Heart left ventricle (tissue), 16 donors: ENCODE measurements around the gene LOXHD1. TPM values are rescaled to one million over a fixed set of nuclear protein-coding genes. Genes with fewer than 3 reads are reported as not detected.
A peak's percentile ranks its signal among the peaks of the same experiment; 100 is the strongest.

Experiments
- ATAC-seq, 4 donors: fragments of 200-7000 bp; cut with Tn5 transposase; one replicate each; pipeline ENCODE4 v1.9.1; 2020 to 2022; ENCODE audit warnings: moderate library complexity in 4 of 4, mild to moderate bottlenecking in 3 of 4, moderate number of reproducible peaks in 1 of 4
- DNase-seq, 5 donors: peaks; one replicate each; pipeline ENCODE4 v3.0.0-alpha.2; 2020
- H3K27ac ChIP-seq, 12 donors: fragments of 200-600 bp; sonication (generic) in 4 of 12; one replicate each; pipeline versions ENCODE4 v1.5.0 to v1.8.0; 2016 to 2022; ENCODE audit warnings: mild to moderate bottlenecking in 2 of 12
- H3K27me3 ChIP-seq, 9 donors: fragments of 200-600 bp; sonication (generic) in 2 of 9; one replicate each; pipeline versions ENCODE4 v1.5.1 to v1.8.0; 2016 to 2022; ENCODE audit warnings: mild to moderate bottlenecking in 3 of 9
- H3K36me3 ChIP-seq, 9 donors: fragments of 200-600 bp; sonication (generic) in 2 of 9; one replicate each; pipeline versions ENCODE4 v1.5.0 to v1.8.0; 2018 to 2022; ENCODE audit warnings: mild to moderate bottlenecking in 2 of 9
- H3K4me1 ChIP-seq, 12 donors: fragments of 200-600 bp; sonication (generic) in 4 of 12; one replicate each; pipeline versions ENCODE4 v1.5.0 to v1.8.0; 2016 to 2022; ENCODE audit warnings: mild to moderate bottlenecking in 3 of 12
- H3K4me3 ChIP-seq, 12 donors: fragments of 200-600 bp; sonication (generic) in 4 of 12; one replicate each; pipeline versions ENCODE4 v1.5.0 to v1.8.0; 2017 to 2022; ENCODE audit warnings: mild to moderate bottlenecking in 9 of 12, moderate library complexity in 4 of 12
- H3K9me3 ChIP-seq, 12 donors: fragments of 200-600 bp; sonication (generic) in 4 of 12; one replicate each; pipeline versions ENCODE4 v1.5.0 to v1.8.0; 2016 to 2022; ENCODE audit warnings: mild to moderate bottlenecking in 1 of 12
- POLR2A ChIP-seq, 2 donors: fragments of 450-650 bp; IDR thresholded peaks; one replicate each; pipeline ENCODE4 v1.6.1; 2017; ENCODE audit warnings: antibody characterized with exemption in 2 of 2, mild to moderate bottlenecking in 2 of 2, moderate library complexity in 2 of 2
- WGBS, 4 donors: extraction: QIAGEN DNeasy Blood & Tissue Kit in 2 of 4; methylation state at CpG; one replicate each; pipeline versions ENCODE4 v1.1.5 to v1.1.7; 2013 to 2018; 5-methylcytosine and 5-hydroxymethylcytosine counted together
- intact Hi-C, 10 donors: fragments of 100-400 bp; cut with DNase I; formaldehyde crosslinking; loops; one replicate each; pipeline versions ENCODE4 v1.11.1 to v1.14.2; 2022
- polyA plus RNA-seq, 2 donors: library from polyadenylated mRNA; stranded (reverse); fragments of 200-250 nt; gene quantifications; one replicate each; pipeline ENCODE4 v1.2.3, GENCODE V29; 2013
- total RNA-seq, 9 donors: library from RNA; depleted of rRNA in 2 of 9; stranded (reverse); fragments of >200 nt in 2 of 9; fragmentation: NEBNext Ultra II Directional in 3 of 9; extraction: Animal tissue kit (Norgen Biotek cat#: 25700) in 3 of 9; gene quantifications; one replicate each; pipeline versions ENCODE4 v1.1.0 to v1.2.4, GENCODE V29; 2016 to 2023
- TF ChIP-seq, protein P1 (sequence below), 12 donors: fragments of 200-600 bp; sonication (generic) in 4 of 12; IDR thresholded peaks; one replicate each; pipeline versions ENCODE4 v1.5.0 to v1.8.0; 2018 to 2022; ENCODE audit warnings: antibody characterized with exemption in 12 of 12, mild to moderate bottlenecking in 5 of 12
- donor health status: ischemic (EF 13 %, LVEDD 7.1; RV severe dilation, severe dysfunction).
- donor health status: healthy with polysubstance abuse.
- donor health status: DM: no; HTN: yes; CAD: no.
- donor health status: DM: no; HTN: no; CAD: no.
- donor health status: ischemic (EF 25% LVEDD 6.9; RV normal size, moderate dysfunction).
- donor health status: ischemic (EF 25% LVEDD 5.7; RV mildly dilated, moderate dysfunction).
- donor health status: healthy.
- donor health status: DM: yes; HTN: yes; CAD: no.
- donor health status: ischemic (EF 35%, LVEDD 5.7; RV mildly dilated, moderate dysfunction).
- donor health status: nonischemic (EF 11% LVEDD 7.7; RV severe dilation, severe dysfunction).
- donor health status: DM: yes; HTN: yes; CAD: no.
- donor health status: PGD.
- donor health status: ischemic (EF 29% LVEDD 5.4; RV normal size, mild dysfunction).
- donor health status: nonischemic (EF 23%, LVEDD 6.1; RV moderate dilation, normal function).

The LOXHD1 gene
- total and polyA plus RNA-seq, 11 donors = 0.19 to 1.9 (median 0.54) TPM

DNA sequence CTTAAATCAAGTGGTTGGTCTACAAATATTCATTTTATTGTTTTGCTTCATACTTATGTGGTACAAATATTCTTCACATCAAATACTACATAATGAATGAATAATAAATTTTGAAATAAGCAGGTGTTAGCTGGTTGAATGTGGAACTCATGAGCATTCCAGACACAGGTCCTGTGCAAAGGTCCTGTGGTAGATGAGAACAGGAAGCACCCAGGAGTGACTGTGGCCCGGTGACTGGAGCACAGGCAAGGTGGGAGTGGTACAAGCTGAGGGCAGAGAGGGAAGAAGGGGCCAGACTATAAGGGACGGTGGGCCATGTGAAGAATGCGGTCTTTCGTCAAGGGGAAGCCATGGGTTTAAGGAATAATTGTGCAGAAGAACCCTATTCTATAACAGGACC, 26.2 kb upstream of the LOXHD1 start:
- no peak for TF ChIP-seq POLR2A (IDR thresholded peaks at IDR 0.05)
- TF ChIP-seq, protein P1, sequence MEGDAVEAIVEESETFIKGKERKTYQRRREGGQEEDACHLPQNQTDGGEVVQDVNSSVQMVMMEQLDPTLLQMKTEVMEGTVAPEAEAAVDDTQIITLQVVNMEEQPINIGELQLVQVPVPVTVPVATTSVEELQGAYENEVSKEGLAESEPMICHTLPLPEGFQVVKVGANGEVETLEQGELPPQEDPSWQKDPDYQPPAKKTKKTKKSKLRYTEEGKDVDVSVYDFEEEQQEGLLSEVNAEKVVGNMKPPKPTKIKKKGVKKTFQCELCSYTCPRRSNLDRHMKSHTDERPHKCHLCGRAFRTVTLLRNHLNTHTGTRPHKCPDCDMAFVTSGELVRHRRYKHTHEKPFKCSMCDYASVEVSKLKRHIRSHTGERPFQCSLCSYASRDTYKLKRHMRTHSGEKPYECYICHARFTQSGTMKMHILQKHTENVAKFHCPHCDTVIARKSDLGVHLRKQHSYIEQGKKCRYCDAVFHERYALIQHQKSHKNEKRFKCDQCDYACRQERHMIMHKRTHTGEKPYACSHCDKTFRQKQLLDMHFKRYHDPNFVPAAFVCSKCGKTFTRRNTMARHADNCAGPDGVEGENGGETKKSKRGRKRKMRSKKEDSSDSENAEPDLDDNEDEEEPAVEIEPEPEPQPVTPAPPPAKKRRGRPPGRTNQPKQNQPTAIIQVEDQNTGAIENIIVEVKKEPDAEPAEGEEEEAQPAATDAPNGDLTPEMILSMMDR (IDR thresholded peaks at IDR 0.05) = no peak
- Histone ChIP-seq H3K36me3 (peaks cover 0 to 4% (median 0%) of the 10 kb centered on the region in 9 donors), H3K27ac (no peak overlapping the region), H3K4me3 (no peak overlapping the region), H3K9me3 (no peaks in the 10 kb centered on the region), H3K4me1 (peaks cover 0 to 11% (median 0%) of the 10 kb centered on the region in 12 donors), H3K27me3 (no peaks in the 10 kb centered on the region)
- ATAC-seq (no peak), DNase-seq (no peak)
- intact Hi-C loops = loop anchor here in 1 of 10 donors (10.0 kb wide), 1 partner anchor 142 kb away; no protein-coding TSS in a partner anchor
- 86 to 95% (median 89%) methylated on average over 4 of the region's 4 CpGs for WGBS, 4 donors

- no peak overlapping the region for H3K4me3 ChIP-seq
- no peaks in the 10 kb centered on the region for H3K9me3 ChIP-seq
- H3K27ac ChIP-seq = no peak overlapping the region
- DNase-seq (no peak), ATAC-seq (peak in 3 of 4 donors; percentile 49 to 76 (median 53))
- intact Hi-C loops = loop anchor here in 1 of 10 donors (10.0 kb wide), 1 partner anchor 144 kb away; no protein-coding TSS in a partner anchor
- H3K36me3 ChIP-seq = peaks cover 0 to 4% (median 0%) of the 10 kb centered on the region in 9 donors
- no peaks in the 10 kb centered on the region for H3K27me3 ChIP-seq
- TF ChIP-seq POLR2A (IDR thresholded peaks at IDR 0.05) = no peak
- TF ChIP-seq, protein P1 (IDR thresholded peaks at IDR 0.05) = no peak
- H3K4me1 ChIP-seq = peaks cover 0 to 11% (median 0%) of the 10 kb centered on the region in 12 donors
- WGBS, 4 donors = 65 to 70% (median 67%) methylated on average over 12 of the region's 12 CpGs
These were observed 24.0 kb upstream of the LOXHD1 start for GRCh38 chr18:46680784-46681695.

- ATAC-seq = peak in 1 of 4 donors; percentile 21
- Histone ChIP-seq H3K36me3 (peaks cover 0 to 4% (median 0%) of the 10 kb centered on the region in 9 donors), H3K4me3 (no peak overlapping the region), H3K9me3 (no peaks in the 10 kb centered on the region), H3K27ac (no peak overlapping the region), H3K4me1 (peaks cover 0 to 11% (median 0%) of the 10 kb centered on the region in 12 donors), H3K27me3 (no peaks in the 10 kb centered on the region)
- 93 to 95% (median 95%) methylated on average over 49 to 52 of the region's 52 CpGs for WGBS, 4 donors
- TF ChIP-seq, protein P1 (IDR thresholded peaks at IDR 0.05) = no peak
- TF ChIP-seq POLR2A (IDR thresholded peaks at IDR 0.05) = no peak
- no peak for DNase-seq
- intact Hi-C loops = loop anchor here in 3 of 10 donors (5.0 to 10.0 kb wide), 3 partner anchors 77 to 145 kb away; partner anchors contain the start of gene ST8SIA5 (in 1 of the 3)
These were observed 23.0 kb upstream of the LOXHD1 start for GRCh38 chr18:46679846-46680598.
